ENCODE results near the gene ZRANB3.

DNA sequence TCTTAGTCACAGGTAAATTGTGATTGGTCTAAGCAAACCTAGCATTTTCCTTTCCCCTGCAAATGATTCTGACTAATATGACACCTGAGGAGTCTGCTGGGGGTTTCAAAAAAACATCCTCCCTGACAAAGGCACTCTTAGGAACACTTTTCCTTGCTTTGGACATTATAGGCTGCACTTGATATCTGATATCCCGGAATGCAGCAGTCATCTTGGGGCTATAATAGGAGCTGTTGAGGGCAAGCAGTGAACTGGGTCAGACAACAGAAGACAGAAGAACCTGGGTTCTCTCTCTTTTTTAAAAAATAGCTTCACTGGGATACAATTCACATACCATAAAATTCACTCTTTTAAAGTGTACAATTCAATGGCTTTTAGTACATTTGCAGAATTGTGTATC lies 249.6 kb downstream of the ZRANB3 start:
- TF ChIP-seq, protein P1, sequence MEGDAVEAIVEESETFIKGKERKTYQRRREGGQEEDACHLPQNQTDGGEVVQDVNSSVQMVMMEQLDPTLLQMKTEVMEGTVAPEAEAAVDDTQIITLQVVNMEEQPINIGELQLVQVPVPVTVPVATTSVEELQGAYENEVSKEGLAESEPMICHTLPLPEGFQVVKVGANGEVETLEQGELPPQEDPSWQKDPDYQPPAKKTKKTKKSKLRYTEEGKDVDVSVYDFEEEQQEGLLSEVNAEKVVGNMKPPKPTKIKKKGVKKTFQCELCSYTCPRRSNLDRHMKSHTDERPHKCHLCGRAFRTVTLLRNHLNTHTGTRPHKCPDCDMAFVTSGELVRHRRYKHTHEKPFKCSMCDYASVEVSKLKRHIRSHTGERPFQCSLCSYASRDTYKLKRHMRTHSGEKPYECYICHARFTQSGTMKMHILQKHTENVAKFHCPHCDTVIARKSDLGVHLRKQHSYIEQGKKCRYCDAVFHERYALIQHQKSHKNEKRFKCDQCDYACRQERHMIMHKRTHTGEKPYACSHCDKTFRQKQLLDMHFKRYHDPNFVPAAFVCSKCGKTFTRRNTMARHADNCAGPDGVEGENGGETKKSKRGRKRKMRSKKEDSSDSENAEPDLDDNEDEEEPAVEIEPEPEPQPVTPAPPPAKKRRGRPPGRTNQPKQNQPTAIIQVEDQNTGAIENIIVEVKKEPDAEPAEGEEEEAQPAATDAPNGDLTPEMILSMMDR (IDR thresholded peaks at IDR 0.05 in 8 of 11, conservative IDR thresholded peaks at IDR 0.05 in 3 of 11) = no peak
- TF ChIP-seq POLR2AphosphoS5 (IDR thresholded peaks at IDR 0.05) = no peak

All from spleen (tissue), 7 donors.